GM10266 (cell line): ENCODE results near the gene CAMSAP2.

Experiments
- DNase-seq: peaks from one replicate; pipeline ENCODE4 v3.0.0; 2012; ENCODE audit errors: extremely low spot score
- CTCF ChIP-seq: IDR thresholded peaks from 2 replicates; pipeline ENCODE4 v1.5.1; 2012; ENCODE audit warnings: mild to moderate bottlenecking, low read depth; ENCODE audit not compliant: control insufficient read depth, insufficient read depth; ENCODE audit errors: missing control alignments

The CAMSAP2 gene

GRCh38 chr1:200885623-200886402 is 147.1 kb downstream of the CAMSAP2 start:
- peak; percentile 1 for TF ChIP-seq CTCF
- DNase-seq, result no peak

GRCh38 chr1:200886594-200886993 is 147.9 kb downstream of the CAMSAP2 start:
- DNase-seq, result no peak
- no peak for TF ChIP-seq CTCF

GRCh38 chr1:200887036-200887435 is 148.3 kb downstream of the CAMSAP2 start:
- no peak for TF ChIP-seq CTCF
- DNase-seq, result no peak

DNA sequence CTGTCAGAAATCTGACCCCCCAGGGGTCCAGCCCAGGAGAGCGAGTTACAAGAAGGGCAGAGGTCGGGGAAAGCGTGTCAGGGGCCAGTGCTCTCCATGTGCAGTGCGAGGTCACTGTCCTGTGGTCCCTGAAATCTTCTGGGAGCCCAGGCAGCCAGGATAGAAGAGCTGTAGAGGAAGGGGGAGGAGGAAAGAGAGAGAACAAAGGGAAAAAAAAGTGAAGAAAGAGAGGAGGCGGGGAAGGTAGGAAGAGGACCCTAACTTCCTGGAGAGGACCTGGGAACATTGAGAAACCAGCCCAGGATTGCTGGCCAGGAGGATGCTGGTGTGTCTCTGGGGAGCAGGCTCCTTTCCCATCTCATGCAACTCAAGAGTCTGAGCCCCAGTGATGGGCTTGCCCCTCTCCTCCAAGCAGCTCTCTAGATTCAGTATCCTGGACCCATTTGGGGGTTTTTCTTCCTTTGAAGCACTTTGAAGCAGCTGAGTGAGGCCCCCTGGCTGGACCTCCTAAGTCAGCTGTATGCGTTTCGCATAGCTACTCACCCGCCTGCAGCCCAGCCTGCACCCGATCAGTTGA is 149.2 kb downstream of the CAMSAP2 start:
- no peak for TF ChIP-seq CTCF
- no peak for DNase-seq

GRCh38 chr1:200888349-200888838 is 149.7 kb downstream of the CAMSAP2 start:
- TF ChIP-seq CTCF, result no peak
- peak; percentile 84 for DNase-seq

DNA sequence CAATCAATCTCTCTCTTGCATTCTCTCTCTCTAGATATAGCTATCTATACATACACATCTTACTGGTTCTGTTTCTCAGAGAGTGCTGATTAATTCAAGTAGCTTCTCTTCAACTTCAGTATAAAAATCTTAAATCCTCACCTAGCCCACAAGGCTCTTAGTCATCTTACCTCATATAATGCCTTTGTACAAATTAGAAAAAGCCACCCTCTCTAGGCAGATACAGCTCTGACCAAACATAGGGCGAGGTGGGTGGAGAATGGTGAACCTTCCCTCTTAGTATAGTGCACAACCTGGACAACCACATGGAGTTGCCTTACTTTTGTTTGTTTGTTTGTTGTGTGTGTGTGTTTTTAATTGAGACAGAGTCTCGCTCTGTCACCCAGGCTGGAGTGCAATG is 150.9 kb downstream of the CAMSAP2 start:
- no peak for DNase-seq
- no peak for TF ChIP-seq CTCF

GRCh38 chr1:200890027-200890426 is 151.3 kb downstream of the CAMSAP2 start:
- DNase-seq, result no peak
- TF ChIP-seq CTCF, result no peak
